T-helper 1 cell treated with Interleukin-12 subunit alpha and Interleukin-12 subunit beta and Interleukin-4 antibody, amounts not matched to agents 30 μg/mL and 1 μg/mL, for 36 hours (primary cell): Measurements from ENCODE around the gene MACIR.

ENCODE experiments used
- H3K27ac Mint-ChIP-seq: one replicate; pipeline ENCODE4 v1.8.0; 2021; ENCODE audit warnings: mild to moderate bottlenecking, mixed read lengths
- H3K27me3 Mint-ChIP-seq: one replicate; pipeline ENCODE4 v1.8.0; 2021; ENCODE audit warnings: low read depth, mixed read lengths
- H3K36me3 Mint-ChIP-seq: one replicate; pipeline ENCODE4 v1.8.0; 2021; ENCODE audit warnings: low read depth, mixed read lengths
- H3K4me1 Mint-ChIP-seq: one replicate; pipeline ENCODE4 v1.8.0; 2021; ENCODE audit warnings: low read depth, mixed read lengths
- H3K4me3 Mint-ChIP-seq: one replicate; pipeline ENCODE4 v1.8.0; 2021; ENCODE audit warnings: mild to moderate bottlenecking, moderate library complexity, mixed read lengths
- H3K9me3 Mint-ChIP-seq: one replicate; pipeline ENCODE4 v1.8.0; 2021; ENCODE audit warnings: mixed read lengths

The MACIR gene

DNA sequence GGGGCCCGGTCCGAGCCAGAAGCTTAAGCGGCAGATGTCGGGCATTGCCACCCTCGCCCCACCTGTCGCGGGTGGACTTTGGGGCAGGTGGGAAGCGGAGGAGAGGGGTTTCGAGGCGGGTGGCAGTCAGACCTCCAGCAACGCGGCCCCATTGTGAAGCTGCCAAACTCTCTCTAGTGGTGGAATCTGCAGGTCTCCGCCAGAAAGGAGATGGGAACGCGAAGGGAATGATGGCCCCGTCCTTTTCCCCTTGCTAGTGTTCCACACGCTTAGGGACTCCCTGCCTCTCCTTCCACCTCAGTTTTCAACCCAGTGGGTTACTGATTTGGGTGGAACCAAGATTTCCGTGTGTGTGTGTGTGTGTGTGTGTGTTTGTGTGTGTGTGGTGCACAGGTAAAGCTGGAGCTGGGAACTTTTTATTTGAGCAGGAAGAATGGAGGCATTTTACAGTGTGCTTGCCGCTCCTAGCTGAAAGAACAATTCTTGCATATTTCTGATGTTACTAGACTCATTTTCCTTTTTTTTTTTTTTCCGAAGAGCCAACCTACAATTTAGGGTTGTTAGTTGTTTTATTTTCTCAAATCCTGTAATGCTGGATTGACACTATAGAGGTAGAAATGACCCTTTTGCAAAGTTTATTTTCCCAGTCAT is 1.3 kb downstream of the MACIR start:
- Mint-ChIP-seq H3K4me3 (peak overlapping the region; percentile 94), H3K27me3 (peaks cover 17% of the 10 kb centered on the region), H3K9me3 (no peaks in the 10 kb centered on the region), H3K36me3 (peaks cover 2% of the 10 kb centered on the region), H3K27ac (peak overlapping the region; percentile 78), H3K4me1 (peaks cover 27% of the 10 kb centered on the region)

- H3K9me3 Mint-ChIP-seq, result no peaks in the 10 kb centered on the region
- no peak overlapping the region for H3K27ac Mint-ChIP-seq
- H3K36me3 Mint-ChIP-seq, result peaks cover 2% of the 10 kb centered on the region
- peaks cover 28% of the 10 kb centered on the region for H3K4me1 Mint-ChIP-seq
- peaks cover 11% of the 10 kb centered on the region for H3K27me3 Mint-ChIP-seq
- no peak overlapping the region for H3K4me3 Mint-ChIP-seq
Measured at GRCh38 chr5:103260951-103261350, 2.4 kb downstream of the MACIR start.

- peaks cover 28% of the 10 kb centered on the region for H3K4me1 Mint-ChIP-seq
- no peak overlapping the region for H3K27ac Mint-ChIP-seq
- peaks cover 11% of the 10 kb centered on the region for H3K27me3 Mint-ChIP-seq
- no peaks in the 10 kb centered on the region for H3K9me3 Mint-ChIP-seq
- peaks cover 4% of the 10 kb centered on the region for H3K36me3 Mint-ChIP-seq
- no peak overlapping the region for H3K4me3 Mint-ChIP-seq
Measured at GRCh38 chr5:103262422-103262871, 3.9 kb downstream of the MACIR start.

GRCh38 chr5:103263054-103263453 is 4.5 kb downstream of the MACIR start:
- Mint-ChIP-seq H3K27me3 (peaks cover 11% of the 10 kb centered on the region), H3K27ac (no peak overlapping the region), H3K4me3 (no peak overlapping the region), H3K9me3 (no peaks in the 10 kb centered on the region), H3K36me3 (peaks cover 4% of the 10 kb centered on the region), H3K4me1 (peaks cover 28% of the 10 kb centered on the region)

GRCh38 chr5:103264508-103264907 is 5.9 kb downstream of the MACIR start:
- H3K4me1 Mint-ChIP-seq, result peaks cover 28% of the 10 kb centered on the region
- peaks cover 4% of the 10 kb centered on the region for H3K36me3 Mint-ChIP-seq
- H3K27ac Mint-ChIP-seq, result no peak overlapping the region
- no peaks in the 10 kb centered on the region for H3K9me3 Mint-ChIP-seq
- H3K27me3 Mint-ChIP-seq, result peaks cover 11% of the 10 kb centered on the region
- no peak overlapping the region for H3K4me3 Mint-ChIP-seq

- H3K4me1 Mint-ChIP-seq, result peaks cover 17% of the 10 kb centered on the region
- H3K27me3 Mint-ChIP-seq, result no peaks in the 10 kb centered on the region
- no peak overlapping the region for H3K4me3 Mint-ChIP-seq
- peaks cover 4% of the 10 kb centered on the region for H3K36me3 Mint-ChIP-seq
- no peak overlapping the region for H3K27ac Mint-ChIP-seq
- H3K9me3 Mint-ChIP-seq, result no peaks in the 10 kb centered on the region
Measured at GRCh38 chr5:103270581-103270980, 12.0 kb downstream of the MACIR start.

DNA sequence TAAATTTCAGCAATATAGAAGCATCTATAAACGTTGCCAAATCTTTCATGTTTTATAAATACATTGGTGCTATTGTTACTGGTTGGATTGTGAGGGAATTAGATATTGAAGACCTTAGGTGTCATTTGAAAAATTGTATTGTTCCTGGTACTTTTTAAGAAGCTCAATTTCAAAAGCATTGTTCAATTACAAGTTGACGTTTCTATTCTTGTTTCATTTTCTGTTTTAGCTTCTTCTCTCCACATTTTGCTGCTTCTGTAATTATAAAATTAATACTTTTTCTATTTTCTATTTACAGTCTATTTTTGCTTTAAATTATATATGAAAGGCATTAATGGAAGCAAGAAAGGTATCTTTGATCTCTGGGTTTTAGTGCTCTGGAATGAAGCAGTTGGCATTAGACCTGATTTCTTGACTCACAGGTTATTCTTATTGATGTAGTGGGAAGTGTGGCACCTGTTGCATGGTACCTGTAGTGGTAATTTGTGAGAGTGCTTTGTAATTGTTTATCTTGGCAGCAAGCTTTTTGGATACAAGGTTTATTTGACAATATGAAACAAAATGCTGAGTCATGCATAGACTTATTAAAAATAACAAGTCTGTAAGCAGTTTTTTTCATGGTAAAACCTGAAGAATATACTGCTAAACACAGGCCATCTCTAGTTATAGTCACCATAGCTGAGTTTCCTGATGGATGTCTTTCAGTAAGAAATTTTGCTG is 13.2 kb downstream of the MACIR start:
- Mint-ChIP-seq H3K36me3 (peaks cover 9% of the 10 kb centered on the region), H3K4me3 (peak overlapping the region; percentile 52), H3K27me3 (no peaks in the 10 kb centered on the region), H3K27ac (peak overlapping the region; percentile 49), H3K4me1 (peaks cover 17% of the 10 kb centered on the region), H3K9me3 (no peaks in the 10 kb centered on the region)

DNA sequence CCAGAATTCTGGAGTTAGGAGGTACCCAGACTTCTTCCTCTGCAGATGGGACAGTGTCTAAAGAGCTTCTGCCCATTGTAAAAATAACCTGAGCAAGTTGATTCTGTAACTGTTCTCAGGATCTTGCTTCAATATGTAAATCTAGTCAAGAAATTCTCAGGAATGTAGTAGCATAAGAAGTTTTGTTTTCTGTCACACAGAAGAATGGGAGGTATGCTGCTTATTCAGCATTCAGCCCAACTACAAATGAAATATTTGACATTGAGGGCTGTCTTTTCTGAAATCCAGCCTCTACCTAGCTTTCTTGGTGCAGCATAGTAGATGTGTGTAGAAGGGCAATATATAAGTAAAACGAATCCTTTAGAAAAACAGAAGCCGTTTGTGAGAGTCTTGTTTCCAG is 13.8 kb downstream of the MACIR start:
- Mint-ChIP-seq H3K36me3 (peaks cover 9% of the 10 kb centered on the region), H3K4me3 (no peak overlapping the region), H3K27ac (no peak overlapping the region), H3K4me1 (peaks cover 17% of the 10 kb centered on the region), H3K9me3 (no peaks in the 10 kb centered on the region), H3K27me3 (no peaks in the 10 kb centered on the region)

GRCh38 chr5:103273952-103274351 is 15.4 kb downstream of the MACIR start:
- Mint-ChIP-seq H3K4me1 (peaks cover 17% of the 10 kb centered on the region), H3K4me3 (no peak overlapping the region), H3K27me3 (no peaks in the 10 kb centered on the region), H3K9me3 (no peaks in the 10 kb centered on the region), H3K36me3 (peaks cover 9% of the 10 kb centered on the region), H3K27ac (no peak overlapping the region)

GRCh38 chr5:103275851-103276250 is 17.3 kb downstream of the MACIR start:
- Mint-ChIP-seq H3K27ac (no peak overlapping the region), H3K9me3 (no peaks in the 10 kb centered on the region), H3K4me3 (no peak overlapping the region), H3K27me3 (no peaks in the 10 kb centered on the region), H3K4me1 (peaks cover 12% of the 10 kb centered on the region), H3K36me3 (peaks cover 13% of the 10 kb centered on the region)

- H3K27me3 Mint-ChIP-seq, result no peaks in the 10 kb centered on the region
- no peak overlapping the region for H3K4me3 Mint-ChIP-seq
- H3K9me3 Mint-ChIP-seq, result no peaks in the 10 kb centered on the region
- no peaks in the 10 kb centered on the region for H3K4me1 Mint-ChIP-seq
- H3K36me3 Mint-ChIP-seq, result peaks cover 9% of the 10 kb centered on the region
- no peak overlapping the region for H3K27ac Mint-ChIP-seq
Measured at GRCh38 chr5:103280967-103281366, 22.4 kb downstream of the MACIR start.

GRCh38 chr5:103283120-103283519 is 24.6 kb downstream of the MACIR start:
- H3K4me1 Mint-ChIP-seq, result no peaks in the 10 kb centered on the region
- no peak overlapping the region for H3K27ac Mint-ChIP-seq
- H3K27me3 Mint-ChIP-seq, result no peaks in the 10 kb centered on the region
- no peak overlapping the region for H3K4me3 Mint-ChIP-seq
- H3K36me3 Mint-ChIP-seq, result peaks cover 4% of the 10 kb centered on the region
- H3K9me3 Mint-ChIP-seq, result no peaks in the 10 kb centered on the region

DNA sequence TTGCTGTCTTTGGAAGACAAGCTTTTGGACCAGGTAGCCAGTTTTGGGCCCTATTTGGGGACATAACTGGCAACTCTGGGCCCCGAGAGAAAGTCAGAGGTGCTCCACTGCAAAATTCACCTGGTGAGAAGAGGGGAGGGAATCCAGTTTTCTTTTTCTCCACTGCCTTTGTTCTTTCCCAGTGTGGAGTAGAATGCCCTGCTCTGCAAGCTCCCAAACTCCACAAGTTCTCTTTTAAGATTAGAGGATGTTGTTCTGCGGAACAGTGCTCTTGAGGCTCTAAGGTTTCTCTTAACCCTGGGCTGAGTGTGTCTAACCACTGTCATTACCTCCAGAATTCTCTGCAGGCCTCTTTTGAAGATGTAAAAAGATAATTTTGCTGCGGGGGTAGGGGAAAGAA is 25.3 kb downstream of the MACIR start:
- H3K36me3 Mint-ChIP-seq, result peaks cover 4% of the 10 kb centered on the region
- no peak overlapping the region for H3K27ac Mint-ChIP-seq
- H3K4me1 Mint-ChIP-seq, result no peaks in the 10 kb centered on the region
- H3K27me3 Mint-ChIP-seq, result no peaks in the 10 kb centered on the region
- no peaks in the 10 kb centered on the region for H3K9me3 Mint-ChIP-seq
- H3K4me3 Mint-ChIP-seq, result no peak overlapping the region

GRCh38 chr5:103286622-103287021 is 28.1 kb downstream of the MACIR start:
- H3K27ac Mint-ChIP-seq, result no peak overlapping the region
- H3K9me3 Mint-ChIP-seq, result no peaks in the 10 kb centered on the region
- peaks cover 3% of the 10 kb centered on the region for H3K27me3 Mint-ChIP-seq
- H3K36me3 Mint-ChIP-seq, result no peaks in the 10 kb centered on the region
- no peak overlapping the region for H3K4me3 Mint-ChIP-seq
- H3K4me1 Mint-ChIP-seq, result no peaks in the 10 kb centered on the region

DNA sequence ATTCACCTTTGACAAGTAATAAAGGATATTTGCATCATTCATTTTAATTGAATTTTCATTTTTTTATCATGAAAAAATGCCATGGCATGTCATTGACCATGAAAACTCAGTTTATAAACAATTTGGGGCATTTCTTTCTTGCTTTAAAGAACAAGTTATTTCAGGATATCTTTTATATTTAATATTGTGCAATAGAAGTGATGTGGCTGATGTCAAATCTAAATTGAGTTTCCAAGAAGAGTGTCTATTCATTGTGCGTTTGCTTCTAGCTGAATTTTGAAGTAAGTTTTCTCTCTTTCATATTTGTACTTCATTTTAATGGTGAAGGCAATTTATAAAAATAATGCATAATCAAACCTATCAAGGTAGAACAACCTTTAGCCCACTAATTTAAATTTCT is 30.5 kb downstream of the MACIR start:
- H3K27me3 Mint-ChIP-seq, result peaks cover 3% of the 10 kb centered on the region
- H3K36me3 Mint-ChIP-seq, result no peaks in the 10 kb centered on the region
- no peak overlapping the region for H3K4me3 Mint-ChIP-seq
- H3K9me3 Mint-ChIP-seq, result no peaks in the 10 kb centered on the region
- H3K27ac Mint-ChIP-seq, result no peak overlapping the region
- no peaks in the 10 kb centered on the region for H3K4me1 Mint-ChIP-seq
